ENCODE results near the gene CBX8. TPM values are rescaled to one million over a fixed set of nuclear protein-coding genes. Genes with fewer than 3 reads are reported as not detected.

Gene CBX8
- total RNA-seq, 4 donors from 2014 or later, result 1.7 to 7.5 (median 2.6) TPM

- intact Hi-C loops (cut with DNase I), result no loop called here
- Histone ChIP-seq H3K9me3 (peaks cover 0 to 3% (median 0%) of the 10 kb centered on the region in 4 donors), H3K4me1 (peaks cover 55 to 80% (median 68%) of the 10 kb centered on the region in 4 donors), H3K36me3 (peaks cover 0 to 23% (median 22%) of the 10 kb centered on the region in 4 donors), H3K27ac (replicated peaks in 1 of 4) (no peak overlapping the region), H3K27me3 (peaks cover 5 to 23% (median 9%) of the 10 kb centered on the region in 4 donors), H3K4me3 (no peak overlapping the region)
- TF ChIP-seq EP300 (IDR thresholded peaks at IDR 0.05) (no peak), POLR2AphosphoS5 (IDR thresholded peaks at IDR 0.05) (no peak), CTCF (IDR thresholded peaks at IDR 0.05) (no peak), POLR2A (IDR thresholded peaks at IDR 0.05; ENCODE audit: low read depth) (no peak)
- no peak for DNase-seq (ENCODE audit: extremely low spot score)
- 84% methylated on average over 9 of the region's 13 CpGs for WGBS
Measured at GRCh38 chr17:79835470-79835899, 38.6 kb upstream of the CBX8 start.

- no peaks in the 10 kb centered on the region for H3K9me3 ChIP-seq
- no peak for DNase-seq (ENCODE audit: extremely low spot score)
- H3K4me3 ChIP-seq, result no peak overlapping the region
- TF ChIP-seq CTCF (IDR thresholded peaks at IDR 0.05) (peak; percentile 44 to 75 (median 53)), EP300 (IDR thresholded peaks at IDR 0.05) (no peak), POLR2AphosphoS5 (IDR thresholded peaks at IDR 0.05) (no peak)
- H3K4me1 ChIP-seq, result peaks cover 48 to 77% (median 61%) of the 10 kb centered on the region in 4 donors
- WGBS, result 90% methylated on average over 36 of the region's 61 CpGs
- peaks cover 0 to 23% (median 22%) of the 10 kb centered on the region in 4 donors for H3K36me3 ChIP-seq
- peaks cover 2 to 17% (median 2%) of the 10 kb centered on the region in 4 donors for H3K27me3 ChIP-seq
- intact Hi-C loops (cut with DNase I), result no loop called here
- no peak overlapping the region for H3K27ac ChIP-seq (replicated peaks in 1 of 4)
Measured at GRCh38 chr17:79834565-79835469, 37.9 kb upstream of the CBX8 start.

- 90% methylated on average over 44 of the region's 83 CpGs for WGBS
- Histone ChIP-seq H3K27me3 (peaks cover 0 to 15% (median 0%) of the 10 kb centered on the region in 4 donors), H3K27ac (replicated peaks in 1 of 4) (no peak overlapping the region), H3K4me1 (peaks cover 50 to 81% (median 59%) of the 10 kb centered on the region in 4 donors), H3K4me3 (no peak overlapping the region), H3K36me3 (peaks cover 0 to 23% (median 22%) of the 10 kb centered on the region in 4 donors), H3K9me3 (no peaks in the 10 kb centered on the region)
- no peak for TF ChIP-seq POLR2A (IDR thresholded peaks at IDR 0.05; ENCODE audit: low read depth)
- no peak for TF ChIP-seq EP300 (IDR thresholded peaks at IDR 0.05)
- no peak for TF ChIP-seq POLR2AphosphoS5 (IDR thresholded peaks at IDR 0.05)
- no peak for TF ChIP-seq CTCF (IDR thresholded peaks at IDR 0.05)
- intact Hi-C loops (cut with DNase I), result no loop called here
- no peak for DNase-seq (ENCODE audit: extremely low spot score)
Measured at GRCh38 chr17:79833744-79834564, 37.1 kb upstream of the CBX8 start.

GRCh38 chr17:79833110-79833450, 36.2 kb upstream of the CBX8 start:
- DNase-seq (ENCODE audit: extremely low spot score), result no peak
- TF ChIP-seq EP300 (IDR thresholded peaks at IDR 0.05) (no peak), POLR2A (IDR thresholded peaks at IDR 0.05; ENCODE audit: low read depth) (no peak), CTCF (IDR thresholded peaks at IDR 0.05) (no peak), POLR2AphosphoS5 (IDR thresholded peaks at IDR 0.05) (no peak)
- H3K36me3 ChIP-seq, result peaks cover 0 to 23% (median 22%) of the 10 kb centered on the region in 4 donors
- peaks cover 0 to 15% (median 0%) of the 10 kb centered on the region in 4 donors for H3K27me3 ChIP-seq
- intact Hi-C loops (cut with DNase I), result no loop called here
- H3K4me3 ChIP-seq, result peak overlapping the region in 2 of 4 donors; percentile 35 to 39
- no peaks in the 10 kb centered on the region for H3K9me3 ChIP-seq
- H3K4me1 ChIP-seq, result peaks cover 50 to 83% (median 56%) of the 10 kb centered on the region in 4 donors
- 86% methylated on average over 7 of the region's 7 CpGs for WGBS
- no peak overlapping the region for H3K27ac ChIP-seq (replicated peaks in 1 of 4)
